ENCODE data around the gene GDF7.

- TF ChIP-seq CTCF (IDR thresholded peaks at IDR 0.05) (no peak), POLR2A (IDR thresholded peaks at IDR 0.05) (no peak)
Observed at GRCh38 chr2:20618468-20618885, 48.5 kb upstream of the GDF7 start.

Measured in thyroid gland (tissue), 4 donors.